NT2/D1 (cell line): Measurements from ENCODE around the gene CARD9.

Experiments
- DNase-seq: peaks from one replicate; pipeline ENCODE4 v3.0.0-alpha.2; 2011; ENCODE audit warnings: low read depth, low spot score
- H3K27me3 ChIP-seq: 2 replicates; pipeline ENCODE4 v1.6.0; 2011; ENCODE audit warnings: mild to moderate bottlenecking; ENCODE audit not compliant: insufficient read length, insufficient read depth
- H3K36me3 ChIP-seq: 2 replicates; pipeline ENCODE4 v1.6.1; 2011; ENCODE audit warnings: mild to moderate bottlenecking, low read length, mixed read lengths; ENCODE audit not compliant: insufficient read depth, insufficient read length
- H3K4me1 ChIP-seq: 2 replicates; pipeline ENCODE4 v1.5.1; 2011; ENCODE audit not compliant: insufficient read depth, insufficient read length
- H3K4me3 ChIP-seq: 2 replicates; pipeline ENCODE4 v1.5.1; 2011; ENCODE audit warnings: low read depth; ENCODE audit not compliant: insufficient read length
- H3K9ac ChIP-seq: 2 replicates; pipeline ENCODE4 v1.6.0; 2011; ENCODE audit warnings: low read depth; ENCODE audit not compliant: insufficient read length
- H3K9me3 ChIP-seq: 2 replicates; pipeline ENCODE4 v1.5.1; 2011; ENCODE audit warnings: mild to moderate bottlenecking, low read length; ENCODE audit not compliant: insufficient read depth
- SUZ12 ChIP-seq: IDR thresholded peaks from 2 replicates; pipeline ENCODE4 v1.6.1; 2011; ENCODE audit not compliant: insufficient read length, insufficient read depth; ENCODE audit errors: extremely low read depth
- YY1 ChIP-seq: IDR thresholded peaks from 2 replicates; pipeline ENCODE4 v1.6.1; 2011; ENCODE audit not compliant: insufficient read length, insufficient read depth
- ZNF274 ChIP-seq: IDR thresholded peaks from 2 replicates; pipeline ENCODE4 v1.6.1; 2011; ENCODE audit warnings: mild to moderate bottlenecking, low read depth, low read length

CARD9 gene

GRCh38 chr9:136343121-136343883 lies 30.2 kb downstream of the CARD9 start:
- Histone ChIP-seq H3K4me3 (no peak overlapping the region), H3K9me3 (no peaks in the 10 kb centered on the region), H3K9ac (peak overlapping the region; percentile 64)

GRCh38 chr9:136342181-136343120 lies 31.0 kb downstream of the CARD9 start:
- no peak overlapping the region for H3K4me3 ChIP-seq

More at GRCh38 chr9:136343121-136343883, 30.2 kb downstream of the CARD9 start:
- no peak for DNase-seq
- TF ChIP-seq ZNF274 = no peak
- TF ChIP-seq YY1 = no peak
- TF ChIP-seq SUZ12 = no peak
- peaks cover 43% of the 10 kb centered on the region for H3K36me3 ChIP-seq
- peaks cover 49% of the 10 kb centered on the region for H3K4me1 ChIP-seq
- no peaks in the 10 kb centered on the region for H3K27me3 ChIP-seq

GRCh38 chr9:136341769-136342168 lies 31.7 kb downstream of the CARD9 start:
- TF ChIP-seq YY1 = no peak
- no peak for DNase-seq
- H3K27me3 ChIP-seq = no peaks in the 10 kb centered on the region
- H3K4me3 ChIP-seq = no peak overlapping the region
- H3K36me3 ChIP-seq = peaks cover 58% of the 10 kb centered on the region
- H3K9ac ChIP-seq = peak overlapping the region; percentile 21
- no peaks in the 10 kb centered on the region for H3K9me3 ChIP-seq
- H3K4me1 ChIP-seq = peaks cover 42% of the 10 kb centered on the region

More at GRCh38 chr9:136342181-136343120, 31.0 kb downstream of the CARD9 start:
- Histone ChIP-seq H3K9me3 (no peaks in the 10 kb centered on the region), H3K27me3 (no peaks in the 10 kb centered on the region), H3K9ac (peak overlapping the region; percentile 36), H3K4me1 (peaks cover 42% of the 10 kb centered on the region), H3K36me3 (peaks cover 52% of the 10 kb centered on the region)
- DNase-seq = no peak
- TF ChIP-seq YY1 = no peak
- TF ChIP-seq ZNF274 = no peak
- no peak for TF ChIP-seq SUZ12

GRCh38 chr9:136341042-136341655 lies 32.3 kb downstream of the CARD9 start:
- H3K4me1 ChIP-seq = peaks cover 36% of the 10 kb centered on the region
- peaks cover 65% of the 10 kb centered on the region for H3K36me3 ChIP-seq
- H3K4me3 ChIP-seq = no peak overlapping the region
- H3K9me3 ChIP-seq = no peaks in the 10 kb centered on the region
- DNase-seq = no peak
- no peaks in the 10 kb centered on the region for H3K27me3 ChIP-seq
- TF ChIP-seq YY1 (no peak), SUZ12 (no peak)
- peak overlapping the region; percentile 42 for H3K9ac ChIP-seq

GRCh38 chr9:136340356-136341041 lies 33.0 kb downstream of the CARD9 start:
- Histone ChIP-seq H3K36me3 (peaks cover 69% of the 10 kb centered on the region), H3K27me3 (no peaks in the 10 kb centered on the region)
- no peak for TF ChIP-seq SUZ12
- no peak for TF ChIP-seq ZNF274
- no peak for TF ChIP-seq YY1

GRCh38 chr9:136339958-136340310 lies 33.5 kb downstream of the CARD9 start:
- H3K27me3 ChIP-seq = no peaks in the 10 kb centered on the region
- no peak for TF ChIP-seq SUZ12
- TF ChIP-seq ZNF274 = no peak
- TF ChIP-seq YY1 = no peak
- no peaks in the 10 kb centered on the region for H3K9me3 ChIP-seq
- no peak overlapping the region for H3K9ac ChIP-seq
- no peak overlapping the region for H3K4me3 ChIP-seq
- H3K4me1 ChIP-seq = peaks cover 34% of the 10 kb centered on the region
- DNase-seq = no peak
- H3K36me3 ChIP-seq = peaks cover 70% of the 10 kb centered on the region

More at GRCh38 chr9:136340356-136341041, 33.0 kb downstream of the CARD9 start:
- Histone ChIP-seq H3K9me3 (no peaks in the 10 kb centered on the region), H3K4me1 (peaks cover 33% of the 10 kb centered on the region), H3K4me3 (no peak overlapping the region), H3K9ac (no peak overlapping the region)
- no peak for DNase-seq
